Glomerular visceral epithelial cell (primary cell): ENCODE results near the gene PXT1.
"Not testable (repeated sequence)": the region's sequence is repeated elsewhere in the genome, so short reads cannot be mapped to it uniquely, and the experiment has no call there.

Experiments
- DNase-seq: peaks from one replicate; pipeline ENCODE4 v3.0.0-alpha.2; 2016; ENCODE audit errors: extremely low spot score

Gene PXT1, protein sequence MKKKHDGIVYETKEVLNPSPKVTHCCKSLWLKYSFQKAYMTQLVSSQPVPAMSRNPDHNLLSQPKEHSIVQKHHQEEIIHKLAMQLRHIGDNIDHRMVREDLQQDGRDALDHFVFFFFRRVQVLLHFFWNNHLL

DNA sequence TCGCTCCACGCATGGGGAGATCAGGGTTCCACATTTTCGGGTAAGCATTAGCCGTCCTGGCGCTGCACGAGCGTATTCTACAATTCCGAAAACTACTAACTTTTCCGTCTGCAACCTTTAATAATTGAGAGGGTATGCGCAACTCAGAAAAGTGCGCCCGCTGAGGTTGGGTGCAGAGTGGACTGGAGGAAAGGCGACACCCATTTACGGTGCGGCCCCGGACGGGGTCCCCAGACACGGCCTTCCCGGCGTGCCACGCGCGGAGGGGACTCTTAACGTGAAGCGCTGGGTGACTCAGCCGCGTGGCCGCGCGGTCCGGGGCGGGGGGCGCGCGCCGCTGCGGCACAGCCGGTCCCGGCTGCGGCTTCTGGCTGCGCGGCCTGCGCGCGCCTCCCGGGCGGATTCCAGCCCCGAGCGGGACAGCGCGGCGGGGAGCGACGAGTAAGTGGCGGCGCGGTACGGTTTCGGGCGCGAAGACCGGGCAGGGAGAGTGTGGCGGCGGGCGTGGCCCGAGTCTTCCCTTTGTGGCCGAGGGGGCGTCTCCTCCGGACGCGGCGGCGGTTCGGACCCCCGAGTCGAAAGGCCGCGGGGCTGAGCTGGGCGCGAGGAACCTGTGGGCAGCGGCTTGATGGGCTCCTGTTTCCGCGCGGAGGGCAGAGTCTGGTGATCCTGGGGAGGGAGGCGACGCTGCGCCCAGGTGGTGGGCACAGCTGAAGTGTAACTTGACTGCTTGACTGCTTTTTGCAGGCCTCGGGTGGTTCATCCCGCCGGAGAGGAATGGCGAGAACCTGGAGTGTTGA lies at the start of gene PXT1, which contains the start of gene KCTD20:
Gene PXT1 (minus strand): TSS at position 184 of the 800 bp plus-strand sequence. CDS start 16,772 bp downstream, outside the sequence.
Gene KCTD20 (plus strand): TSS at position 330 of the 800 bp plus-strand sequence. CDS start 27,098 bp downstream, outside the sequence.
- DNase-seq: peak; percentile 89

DNA sequence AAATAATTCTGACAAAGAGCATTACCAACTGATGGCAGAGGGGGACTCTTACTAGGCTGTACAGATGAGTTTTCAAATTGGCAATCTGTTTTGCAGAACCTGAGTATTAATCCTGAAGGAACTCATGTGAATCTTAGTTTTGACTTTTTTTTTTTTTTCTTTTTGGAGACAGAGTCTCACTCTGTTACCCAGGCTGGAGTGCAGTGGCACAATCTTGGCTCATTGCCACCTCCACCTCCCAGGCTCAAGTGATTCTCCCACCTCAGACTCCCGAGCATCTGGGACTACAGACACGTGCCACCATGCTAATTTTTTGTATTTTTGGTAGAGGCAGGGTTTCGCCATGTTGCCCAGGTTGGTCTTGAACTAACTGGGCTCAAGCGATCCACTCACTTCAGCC lies 49.4 kb upstream of the PXT1 start:
- no peak for DNase-seq

DNA sequence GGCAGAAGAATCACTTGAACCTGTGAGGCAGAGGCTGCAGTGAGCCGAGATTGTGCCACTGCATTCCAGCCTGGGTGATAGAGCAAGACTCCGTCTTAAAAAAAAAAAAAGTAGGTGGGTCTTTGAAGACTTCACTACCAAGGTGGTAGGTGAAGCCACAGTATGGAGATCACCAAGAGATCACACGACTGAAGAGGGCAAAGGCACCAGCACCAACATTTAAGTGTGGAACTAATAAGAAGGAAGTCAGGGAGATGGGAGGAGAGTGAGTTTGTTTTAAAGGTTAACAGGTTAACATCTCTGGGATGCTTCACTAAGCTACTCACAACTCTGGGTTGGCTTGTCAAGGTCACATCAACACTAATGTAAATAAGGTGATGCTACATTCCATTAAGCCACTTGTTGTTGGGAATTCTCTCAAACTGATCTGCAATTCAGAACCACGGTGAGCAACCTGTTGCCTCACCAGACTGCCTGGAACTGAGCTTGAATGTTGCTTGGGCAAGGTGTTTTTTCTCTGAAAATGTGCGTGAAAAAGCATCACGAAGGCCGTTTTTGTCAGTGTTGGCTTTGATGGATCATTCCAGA lies 48.8 kb upstream of the PXT1 start:
- DNase-seq: no peak

DNA sequence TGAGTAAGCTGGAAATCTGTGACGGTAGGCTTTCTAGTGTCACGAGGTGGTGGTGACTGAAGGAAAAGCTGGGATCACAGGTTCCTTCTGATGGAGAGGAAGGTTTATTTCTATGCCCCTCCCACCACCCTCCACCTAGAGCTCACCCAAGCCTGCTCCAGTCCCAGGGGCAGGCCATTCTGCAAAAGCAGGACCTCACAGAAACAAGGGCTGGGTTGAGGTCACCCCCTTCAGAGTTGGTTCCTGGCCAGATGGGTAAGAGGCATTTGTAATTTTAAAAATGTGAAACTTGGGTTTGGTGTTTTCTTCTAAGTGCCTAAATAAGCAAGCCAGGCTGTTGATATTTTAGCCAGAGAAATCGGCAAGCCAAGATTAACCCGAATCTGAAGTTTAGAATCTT lies 46.8 kb upstream of the PXT1 start:
- DNase-seq: no peak

DNA sequence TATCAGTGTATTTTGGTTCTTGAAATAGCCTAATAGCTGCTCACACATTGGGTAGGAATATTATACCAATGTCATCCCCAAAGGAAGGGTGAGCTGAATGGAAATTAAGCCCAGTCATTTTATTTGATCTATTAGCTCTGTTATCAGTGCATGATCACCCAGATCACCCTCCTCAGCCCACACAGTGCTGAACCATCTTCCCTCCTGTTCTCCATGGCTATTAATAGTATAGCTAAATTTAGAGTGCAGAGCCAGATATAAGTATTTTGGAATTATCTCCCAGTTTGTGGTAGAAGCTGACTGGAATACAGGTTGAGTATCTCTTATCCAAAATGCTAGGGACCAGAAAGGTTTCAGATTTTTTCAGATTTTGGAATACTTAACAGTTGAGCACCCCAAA lies 45.6 kb upstream of the PXT1 start:
- DNase-seq: no peak

DNA sequence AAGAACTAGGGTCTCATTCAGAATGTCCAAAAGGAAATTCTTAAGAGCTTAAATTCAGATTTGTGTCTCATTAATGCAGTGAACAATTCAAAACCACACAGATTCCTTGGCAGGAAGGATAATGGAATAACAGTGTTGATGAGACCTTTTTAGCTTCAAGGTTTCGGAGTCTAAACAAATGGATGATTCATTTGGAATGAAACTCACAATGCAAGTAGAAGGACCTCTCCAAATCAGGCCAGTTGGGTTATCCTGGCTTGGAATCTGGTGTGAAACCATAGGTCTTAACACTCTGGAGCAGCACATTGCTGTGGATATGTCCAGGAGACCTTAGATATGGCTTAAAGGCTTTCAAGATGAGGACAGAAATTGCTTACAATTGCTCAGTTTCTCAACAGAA lies 45.0 kb upstream of the PXT1 start:
- DNase-seq: no peak

DNA sequence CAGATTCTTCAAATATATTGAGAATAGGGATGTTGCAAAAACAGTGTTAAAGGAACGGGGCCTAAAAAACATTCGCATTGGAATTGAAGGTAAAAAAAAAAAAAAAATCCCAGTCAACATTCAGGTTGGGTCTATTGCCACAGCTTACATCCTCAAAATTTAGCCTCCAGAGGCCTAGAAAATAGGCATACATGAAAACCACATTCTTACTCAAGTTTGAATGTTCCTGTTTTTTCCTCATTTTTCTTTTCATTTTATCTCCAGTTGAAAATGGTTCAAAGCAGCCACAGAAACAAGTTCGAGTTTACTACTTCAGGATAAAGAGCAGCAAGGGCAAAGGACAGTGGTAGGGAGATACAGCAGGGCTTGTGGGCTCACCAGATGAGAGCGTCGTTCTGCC lies 42.1 kb upstream of the PXT1 start:
- no peak for DNase-seq

DNA sequence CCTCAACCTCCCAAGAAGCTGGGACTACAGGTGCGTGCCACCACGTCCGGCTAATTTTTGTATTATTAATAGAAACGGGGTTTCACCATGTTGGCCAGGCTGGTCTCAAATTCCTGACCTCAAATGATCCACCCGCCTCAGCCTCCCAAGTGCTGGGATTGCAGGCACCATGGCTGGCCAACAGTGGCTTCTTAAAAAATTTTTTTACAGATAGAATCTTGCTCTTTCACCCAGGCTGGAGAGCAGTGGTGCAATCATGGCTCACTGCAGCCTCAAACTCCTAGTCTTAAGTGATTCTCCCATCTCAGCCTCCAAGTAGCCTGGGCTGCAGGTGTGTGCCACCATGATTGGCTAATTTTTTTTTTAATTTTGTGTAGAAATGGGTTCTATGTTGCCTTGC lies 40.7 kb upstream of the PXT1 start:
- not testable (repeated sequence) for DNase-seq

DNA sequence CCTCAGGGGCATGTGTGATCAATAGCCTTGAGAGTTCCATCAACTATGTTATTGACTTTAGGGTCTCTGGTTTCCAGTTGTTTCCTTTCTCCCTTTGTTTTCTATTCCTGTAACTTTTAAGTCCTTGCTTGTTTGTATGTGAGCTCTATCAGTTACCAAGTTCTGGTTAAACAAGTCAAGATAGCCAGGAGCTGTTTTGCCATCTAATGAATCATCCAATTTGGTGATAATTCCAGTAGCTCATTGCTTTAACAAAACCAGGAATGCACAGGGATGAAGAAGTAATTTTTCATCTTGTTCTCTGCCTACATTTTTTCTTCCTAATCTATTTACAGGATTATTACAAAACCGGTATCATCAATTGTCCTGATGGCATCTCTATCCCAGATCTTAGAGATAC lies 36.6 kb upstream of the PXT1 start:
- DNase-seq: no peak

DNA sequence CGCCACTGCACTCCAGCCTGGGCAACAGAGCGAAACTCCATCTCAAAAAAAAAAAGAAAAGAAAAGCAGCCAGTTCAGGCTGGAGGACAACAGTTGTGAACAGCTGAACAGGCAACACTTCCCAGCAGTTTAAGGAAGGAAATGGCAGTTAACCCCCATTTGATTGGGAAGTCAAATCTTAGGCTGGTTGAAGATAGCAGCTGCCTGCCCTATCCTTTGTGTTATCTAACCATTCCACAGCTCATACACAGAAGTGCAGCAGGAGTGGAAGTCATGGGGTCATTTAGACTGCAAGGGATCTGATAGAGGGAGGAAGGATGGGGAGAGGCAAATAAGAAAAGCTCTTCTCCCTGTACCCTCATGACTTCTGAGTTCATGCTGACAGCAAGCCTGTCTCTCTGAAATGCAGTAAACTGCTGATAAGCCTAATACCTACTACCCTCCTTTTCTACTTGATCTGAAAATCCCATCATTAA lies 35.4 kb upstream of the PXT1 start:
- no peak for DNase-seq

DNA sequence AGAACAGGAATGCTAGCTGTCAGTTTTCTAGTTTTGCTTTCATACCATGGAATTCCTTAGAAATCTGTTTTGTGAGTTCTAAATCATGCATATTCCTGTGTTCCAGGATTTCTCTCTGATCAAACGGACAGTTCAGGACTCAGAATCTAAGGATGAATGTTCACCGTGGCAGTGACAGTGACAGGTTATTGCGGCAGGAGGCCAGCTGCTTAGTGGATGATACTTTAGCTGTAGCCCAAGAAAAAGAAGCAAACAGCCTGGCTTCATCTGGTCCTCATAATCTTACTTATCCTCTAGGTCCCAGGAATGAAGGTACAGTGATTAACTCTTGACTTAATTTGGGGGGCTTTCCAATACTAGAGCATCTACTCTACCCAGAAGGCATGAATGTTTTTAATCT lies 27.3 kb upstream of the PXT1 start:
- DNase-seq: no peak

DNA sequence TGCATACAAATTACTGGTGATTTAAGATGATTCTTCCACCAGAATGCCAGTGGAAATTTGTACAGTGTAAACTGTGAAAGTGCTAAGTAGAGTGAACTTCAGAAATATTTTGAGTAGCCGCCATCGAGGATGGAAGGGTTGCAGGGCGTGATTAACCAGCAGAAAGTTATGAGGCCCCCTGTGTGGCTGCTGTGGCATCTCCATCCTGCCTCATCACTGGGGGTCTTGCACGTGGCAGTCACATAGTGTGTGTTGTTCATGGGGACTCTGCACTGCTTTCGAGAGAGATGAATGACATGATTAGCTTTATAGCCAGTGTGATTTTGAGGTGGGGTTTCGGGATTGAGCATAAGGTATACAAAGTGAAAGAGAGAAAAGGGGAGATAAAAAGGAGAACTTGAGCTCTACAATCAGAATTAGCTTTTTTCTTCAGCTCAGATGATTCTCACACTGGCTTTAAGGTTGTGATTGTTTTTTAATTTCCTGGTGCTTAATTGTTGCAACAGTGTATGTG lies 26.6 kb upstream of the PXT1 start:
- DNase-seq: no peak

DNA sequence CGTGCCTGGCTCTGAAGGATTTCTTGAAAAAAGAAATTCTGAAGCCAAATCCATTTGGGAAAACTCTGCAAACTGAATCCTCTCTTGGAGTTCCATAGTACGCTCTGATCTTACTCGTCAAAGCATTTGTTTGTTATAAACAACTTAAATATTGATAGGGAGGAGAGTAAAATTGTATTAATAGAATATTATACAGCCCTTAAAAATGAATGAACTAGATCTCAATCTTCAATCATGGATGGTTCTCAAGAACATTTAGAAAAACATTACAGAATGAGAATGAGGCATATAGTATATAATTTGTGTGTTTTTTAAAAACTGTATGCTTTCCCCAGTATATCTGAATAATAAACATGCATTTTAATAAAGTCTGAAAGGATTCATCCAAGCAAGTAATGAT lies 25.0 kb upstream of the PXT1 start:
- no peak for DNase-seq

DNA sequence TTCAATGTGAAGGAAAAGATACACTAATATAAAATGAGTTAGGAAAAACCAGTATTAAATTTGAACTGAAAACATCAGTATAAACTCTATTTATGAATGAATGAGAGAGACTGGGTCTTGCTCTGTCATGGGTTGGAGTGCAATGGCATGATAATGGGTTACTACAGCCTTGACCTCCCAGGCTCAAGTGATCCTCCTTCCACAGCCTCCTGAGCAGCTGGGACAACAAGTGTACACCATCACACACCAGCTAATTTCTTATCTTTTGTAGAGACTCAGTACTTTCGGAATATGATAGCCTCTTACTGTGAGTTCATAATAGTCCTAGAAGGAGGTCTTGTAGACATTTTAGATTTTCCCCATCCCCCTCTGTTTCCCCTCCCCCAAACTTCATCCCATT lies 21.6 kb upstream of the PXT1 start:
- no peak for DNase-seq

DNA sequence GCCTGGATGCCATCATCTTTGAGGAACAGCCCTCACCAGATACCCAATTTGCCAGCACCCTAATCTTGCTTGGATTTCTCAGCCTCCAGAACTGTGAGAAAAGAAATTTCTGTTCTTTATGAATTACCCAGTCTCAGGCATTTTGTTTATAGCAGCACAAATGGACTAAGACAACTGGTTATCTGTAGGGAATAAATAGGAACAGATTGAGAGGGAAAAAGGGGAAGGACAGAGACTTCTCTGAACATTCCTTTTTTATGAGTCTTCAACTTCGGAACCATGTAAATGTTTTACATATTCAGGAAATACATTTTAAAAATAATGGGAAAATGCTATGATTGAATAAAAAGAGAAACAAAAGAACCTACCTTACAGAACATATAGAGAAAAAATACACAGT lies 21.0 kb upstream of the PXT1 start:
- DNase-seq: no peak

DNA sequence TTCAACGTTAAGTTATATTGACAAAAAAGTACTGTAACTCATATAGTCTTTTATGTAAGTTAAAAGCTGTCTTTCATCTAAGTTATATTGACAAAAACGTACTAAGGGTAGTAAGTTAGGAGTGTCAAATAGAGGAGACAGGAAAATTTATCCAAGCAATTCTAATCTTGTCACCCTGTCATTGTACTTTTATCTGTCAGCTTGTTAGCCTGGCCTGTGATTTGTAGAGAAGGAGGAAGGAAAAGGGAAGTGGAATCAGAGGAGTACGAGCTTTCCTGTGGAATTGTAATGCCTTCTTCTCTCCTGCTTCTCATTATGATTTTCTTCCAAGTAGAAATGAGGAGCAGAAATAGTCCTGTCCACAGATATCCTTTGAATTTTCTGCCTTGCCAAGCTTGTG lies 19.0 kb upstream of the PXT1 start:
- no peak for DNase-seq

DNA sequence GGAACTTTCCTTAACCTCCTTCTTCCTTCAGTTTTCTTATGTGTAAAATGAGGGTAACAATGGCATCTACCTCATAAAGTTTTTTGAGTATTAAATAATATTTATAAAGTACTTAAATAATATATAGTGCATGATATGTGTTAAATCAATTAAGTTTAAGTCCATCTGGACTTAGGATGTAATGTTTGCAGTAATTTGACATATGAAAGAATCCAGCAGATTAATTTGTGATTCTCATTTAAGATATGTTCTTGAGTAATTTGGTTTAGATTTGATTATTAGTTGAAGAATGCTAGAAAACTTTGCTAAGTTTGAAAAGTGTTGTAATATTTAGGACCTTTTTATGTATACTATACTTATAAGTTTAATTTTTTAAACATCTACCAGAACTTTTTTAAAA lies 18.3 kb upstream of the PXT1 start:
- no peak for DNase-seq

DNA sequence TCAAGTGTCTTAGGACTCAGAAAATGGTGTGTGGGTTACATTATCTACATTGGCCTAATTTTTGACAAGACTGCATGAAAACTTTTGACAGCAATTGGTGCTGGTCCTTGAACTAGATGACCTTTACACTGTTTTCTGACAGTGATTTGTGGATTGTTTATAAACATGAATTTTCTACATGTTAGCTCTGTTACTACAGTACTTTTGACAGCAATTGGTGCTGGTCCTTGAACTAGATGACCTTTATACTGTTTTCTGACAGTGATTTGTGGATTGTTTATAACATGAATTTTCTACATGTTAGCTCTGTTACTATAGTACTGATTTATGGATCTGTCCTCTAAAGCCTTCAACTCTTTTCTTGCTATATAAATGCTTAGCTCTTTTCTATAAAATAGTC lies 16.8 kb upstream of the PXT1 start:
- DNase-seq: no peak

DNA sequence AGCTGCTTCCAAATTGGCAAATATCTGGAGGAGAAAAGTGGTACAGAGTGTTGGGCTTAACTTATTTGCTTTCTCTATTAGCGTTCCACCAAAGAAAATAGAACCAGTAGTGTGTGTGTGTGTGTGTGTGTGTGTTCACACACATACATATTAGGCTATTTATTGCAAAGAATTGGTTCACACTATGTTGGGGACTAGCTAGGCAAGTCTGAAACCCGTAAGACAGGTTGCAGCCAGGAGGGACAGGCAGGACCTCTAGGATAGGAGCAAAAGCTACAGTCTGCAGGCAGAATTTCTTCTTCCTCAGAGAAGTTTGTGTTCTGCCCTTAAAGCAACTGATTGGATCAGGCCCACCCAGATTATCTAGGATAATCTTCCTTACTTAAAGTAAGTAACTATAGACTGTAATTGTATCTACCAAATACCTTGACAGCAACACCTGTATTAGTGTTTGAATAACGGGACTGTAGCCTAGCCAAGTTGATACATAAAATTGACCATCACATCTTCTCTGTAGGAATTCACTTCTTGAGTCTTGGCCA lies 12.9 kb upstream of the PXT1 start:
- DNase-seq: no peak

DNA sequence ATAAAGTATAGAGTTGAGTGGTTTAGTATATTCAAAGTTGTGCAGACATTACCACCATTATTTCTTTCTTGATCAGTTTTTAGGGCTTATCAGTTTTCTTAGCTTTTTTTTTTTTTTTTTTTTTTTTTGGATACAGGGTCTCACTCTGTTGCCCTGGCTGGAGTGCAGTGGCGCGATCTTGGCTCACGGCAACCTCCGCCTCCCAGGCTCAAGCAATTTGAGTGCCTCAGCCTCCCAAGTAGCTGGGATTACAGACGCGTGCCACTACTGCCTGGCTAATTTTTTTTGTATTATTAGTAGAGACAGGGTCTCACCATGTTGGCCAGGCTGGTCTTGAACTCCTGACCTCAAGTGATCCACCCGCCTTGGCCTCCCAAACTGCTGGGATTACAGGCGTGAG lies 10.2 kb upstream of the PXT1 start:
- DNase-seq: not testable (repeated sequence)

DNA sequence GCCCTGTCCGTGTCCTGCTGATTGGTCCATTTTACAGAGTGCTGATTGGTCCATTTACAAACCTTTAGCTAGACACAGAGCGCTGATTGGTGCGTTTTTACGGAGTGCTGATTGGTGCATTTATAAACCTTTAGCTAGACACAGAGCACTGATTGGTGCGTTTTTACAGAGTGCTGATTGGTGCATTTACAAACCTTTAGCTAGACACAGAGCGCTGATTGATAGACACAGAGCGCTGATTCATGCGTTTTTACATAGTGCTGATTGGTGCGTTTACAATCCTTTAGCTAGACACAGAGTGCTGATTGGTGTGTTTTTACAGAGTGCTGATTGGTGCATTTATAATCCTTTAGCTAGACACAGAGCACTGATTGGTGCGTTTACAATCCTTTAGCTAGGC lies 6.5 kb upstream of the PXT1 start:
- DNase-seq: not testable (repeated sequence)

DNA sequence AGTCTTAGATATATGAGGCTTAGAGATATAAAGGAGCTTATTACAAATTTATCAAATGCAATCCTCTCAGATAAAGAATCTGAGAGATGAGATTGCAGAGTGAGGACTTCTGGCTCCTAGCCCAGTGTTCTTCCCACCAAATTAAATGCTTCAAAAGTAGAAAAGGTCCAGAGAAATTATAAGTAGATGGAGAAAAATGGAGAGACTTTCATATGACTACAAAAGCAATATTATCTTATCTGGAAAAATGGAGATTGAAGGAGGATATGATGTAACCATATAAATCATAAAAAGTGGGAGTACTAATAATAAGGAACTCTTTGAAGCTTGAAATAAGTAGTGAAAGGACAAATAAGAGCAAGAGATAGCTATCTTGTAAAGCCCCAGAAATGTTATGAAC lies 3.0 kb upstream of the PXT1 start:
- DNase-seq: no peak

DNA sequence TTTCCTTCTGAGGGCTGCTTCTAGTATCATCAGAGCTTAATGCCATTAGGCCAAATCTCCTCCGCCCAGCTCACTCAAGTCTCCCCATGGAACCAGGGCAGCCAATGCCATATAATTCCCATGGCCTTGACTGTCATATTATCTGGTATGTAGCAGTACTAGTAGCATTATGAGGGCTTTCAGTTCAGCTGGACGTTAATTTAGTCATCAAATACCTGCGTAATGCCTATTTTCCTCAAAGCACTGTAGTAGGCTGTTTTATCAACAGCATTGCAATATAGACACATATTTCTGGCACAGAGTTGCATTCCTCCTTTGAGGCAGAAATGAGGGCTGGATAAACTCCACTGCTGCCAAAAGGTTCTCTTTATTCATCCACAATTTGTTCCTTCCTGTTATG lies 1.8 kb upstream of the PXT1 start:
- no peak for DNase-seq
